HCT116 (cell line): ENCODE measurements around the gene TNNI2. TPM values are rescaled to one million over a fixed set of nuclear protein-coding genes. Genes with fewer than 3 reads are reported as not detected.

Experiments used
- ATAC-seq: fragments of 200-7000 bp; cut with Tn5 transposase; 2 replicates; pipeline ENCODE4 v1.9.1; 2020; ENCODE audit warnings: mild to moderate bottlenecking, moderate library complexity
- BruUV-seq: library from RNA; stranded (reverse); fragments of 400-500 nt; replicated peaks from 2 replicates; lab custom pipeline; 2021; lab: Mats Ljungman, UMichigan
- CTCF ChIA-PET: fragments of 300-600 bp; sonication (Branson Sonifier 250); formaldehyde crosslinking; loops from one replicate; lab custom pipeline; 2021; ENCODE audit warnings: antibody characterized with exemption; lab: Charles Lee
- POLR2A ChIA-PET: fragments of 300-600, 350-600 bp; sonication (Branson Sonifier 250); formaldehyde crosslinking; loops from one replicate; lab custom pipeline; 2021; ENCODE audit warnings: antibody characterized with exemption; lab: Charles Lee
- RAD21 ChIA-PET, 2 experiments: fragments of 300-600 bp; sonication (Branson Sonifier 250); formaldehyde crosslinking; loops; one replicate each; lab custom pipeline; 2023; ENCODE audit warnings: low total read pairs in 2 of 2; ENCODE audit not compliant: uncharacterized antibody in 2 of 2, unreplicated experiment in 2 of 2, low non-redundant PET in 1 of 2; lab: Charles Lee
- DNase-seq: peaks from one replicate; pipeline ENCODE4 v3.0.0-alpha.2; 2010; ENCODE audit warnings: low read depth, low spot score
- H2AFZ ChIP-seq: fragments of 200-600 bp; shearing (Covaris generic), sonication (generic); 2 replicates; pipeline ENCODE4 v1.6.1; 2017; ENCODE audit warnings: low read depth, mixed run types, mixed read lengths, antibody characterized with exemption, low read length; ENCODE audit not compliant: poor library complexity, severe bottlenecking
- H3K27ac ChIP-seq: 2 replicates; pipeline ENCODE4 v1.5.1; 2012; ENCODE audit warnings: low read depth, low read length
- H3K27me3 ChIP-seq: fragments of 200-600 bp; sonication (generic); 2 replicates; pipeline ENCODE4 v1.6.1; 2016; ENCODE audit warnings: mixed run types, low read length, mixed read lengths; ENCODE audit not compliant: insufficient read depth
- H3K36me3 ChIP-seq, 2 experiments: fragments of 200-500 bp in 1 of 2; fragments of 200-600 bp in 1 of 2; sonication (Bioruptor generic) in 1 of 2; sonication (generic) in 1 of 2; 2 replicates each; pipeline versions ENCODE4 v1.5.1 to v1.6.1; 2014 to 2016; ENCODE audit warnings: low read length in 2 of 2, inconsistent platforms in 1 of 2, mixed read lengths in 1 of 2, mixed run types in 1 of 2; ENCODE audit not compliant: insufficient read depth in 2 of 2, control insufficient read depth in 1 of 2
- H3K4me1 ChIP-seq, 2 experiments: fragments of 200-600 bp in 1 of 2; sonication (generic) in 1 of 2; 2 replicates each; pipeline versions ENCODE4 v1.5.1 to v1.6.1; 2012 to 2017; ENCODE audit warnings: low read length in 2 of 2, inconsistent platforms in 1 of 2, mild to moderate bottlenecking in 1 of 2, mixed read lengths in 1 of 2, mixed run types in 1 of 2, moderate library complexity in 1 of 2; ENCODE audit not compliant: insufficient read depth in 2 of 2, control insufficient read depth in 1 of 2
- H3K4me2 ChIP-seq: fragments of 200-600 bp; sonication (generic); 2 replicates; pipeline ENCODE4 v1.6.1; 2017; ENCODE audit warnings: mixed run types, low read length, mixed read lengths
- H3K4me3 ChIP-seq, 2 experiments: fragments of 200-600 bp in 1 of 2; sonication (generic) in 1 of 2; replicated peaks in 1 of 2; 2 replicates each; pipeline ENCODE4 v1.5.1; 2011 to 2016; ENCODE audit warnings: low read length in 2 of 2, control low read depth in 1 of 2, low read depth in 1 of 2, mild to moderate bottlenecking in 1 of 2, mixed read lengths in 1 of 2, mixed run types in 1 of 2
- H3K79me2 ChIP-seq: fragments of 200-600 bp; sonication (generic); 2 replicates; pipeline ENCODE4 v1.6.1; 2017; ENCODE audit warnings: mild to moderate bottlenecking, mixed run types, low read length, moderate library complexity, mixed read lengths; ENCODE audit not compliant: insufficient read depth
- H3K9ac ChIP-seq: fragments of 200-600 bp; sonication (generic); 2 replicates; pipeline ENCODE4 v1.6.1; 2016; ENCODE audit warnings: low read length, mixed read lengths
- H3K9me2 ChIP-seq: fragments of 200-600 bp; sonication (generic), shearing (Covaris generic); 2 replicates; pipeline ENCODE4 v1.6.1; 2017; ENCODE audit warnings: mixed run types, mild to moderate bottlenecking, moderate library complexity; ENCODE audit not compliant: insufficient read depth
- H3K9me3 ChIP-seq, 2 experiments: fragments of 200-500 bp in 1 of 2; fragments of 200-600 bp in 1 of 2; sonication (Bioruptor generic) in 1 of 2; sonication (generic) in 1 of 2; 2 replicates each; pipeline ENCODE4 v1.6.1; 2014 to 2017; ENCODE audit warnings: low read length in 2 of 2, mixed read lengths in 2 of 2, inconsistent platforms in 1 of 2, low read depth in 1 of 2, mild to moderate bottlenecking in 1 of 2, mixed run types in 1 of 2, moderate library complexity in 1 of 2; ENCODE audit not compliant: control insufficient read depth in 1 of 2, insufficient read depth in 1 of 2
- H4K20me1 ChIP-seq: fragments of 200-600 bp; sonication (generic), shearing (Covaris generic); 2 replicates; pipeline ENCODE4 v1.6.1; 2017; ENCODE audit warnings: mixed run types, mild to moderate bottlenecking, moderate library complexity; ENCODE audit not compliant: insufficient read depth
- CEBPB ChIP-seq: IDR thresholded peaks from 2 replicates; pipeline ENCODE4 v1.6.1; 2012; ENCODE audit warnings: low read depth
- EZH2 ChIP-seq: fragments of 200-600 bp; sonication (generic); IDR thresholded peaks from 2 replicates; pipeline ENCODE4 v1.6.1; 2017; ENCODE audit warnings: antibody characterized with exemption, mixed run types
- EZH2phosphoT487 ChIP-seq: fragments of 200-600 bp; IDR thresholded peaks from 2 replicates; pipeline ENCODE4 v1.6.1; 2018; ENCODE audit warnings: antibody characterized with exemption, borderline replicate concordance
- FOSL1 ChIP-seq: IDR thresholded peaks from 2 replicates; pipeline ENCODE4 v1.6.1; 2012; ENCODE audit warnings: low read depth
- JUND ChIP-seq: IDR thresholded peaks from 2 replicates; pipeline ENCODE4 v1.6.1; 2012
- POLR2A ChIP-seq: IDR thresholded peaks from 2 replicates; pipeline ENCODE4 v1.7.0; 2011; ENCODE audit warnings: borderline replicate concordance; ENCODE audit not compliant: insufficient read depth, insufficient read length; ENCODE audit errors: extremely low read depth
- POLR2AphosphoS5 ChIP-seq: IDR thresholded peaks from 2 replicates; pipeline ENCODE4 v1.6.1; 2011; ENCODE audit warnings: mild to moderate bottlenecking, low read depth, low read length, moderate library complexity
- SRF ChIP-seq: IDR thresholded peaks from 2 replicates; pipeline ENCODE4 v1.6.1; 2012; ENCODE audit warnings: low read depth
- YY1 ChIP-seq: IDR thresholded peaks from 2 replicates; pipeline ENCODE4 v1.6.1; 2011; ENCODE audit warnings: low read length, low read depth, moderate library complexity, mild to moderate bottlenecking; ENCODE audit not compliant: insufficient replicate concordance; ENCODE audit errors: extremely low read depth
- ZFX ChIP-seq: fragments of 450-650 bp; IDR thresholded peaks from 2 replicates; pipeline ENCODE4 v1.6.1; 2017
- ZNF274 ChIP-seq: fragments of 200-500 bp; sonication (Bioruptor generic); IDR thresholded peaks from 2 replicates; pipeline ENCODE4 v1.6.1; 2014; ENCODE audit warnings: mild to moderate bottlenecking, low read depth, low read length, inconsistent platforms
- intact Hi-C: fragments of 100-400 bp; cut with micrococcal nuclease; formaldehyde crosslinking; loops from 2 replicates; pipeline ENCODE4 v1.10.0; 2022
- total RNA-seq: library from RNA; stranded (reverse); gene quantifications from one replicate; pipeline ENCODE4 v1.2.1, GENCODE V29; 2021; ENCODE audit not compliant: unreplicated experiment
- TF ChIP-seq, protein P1 (sequence below), 3 experiments: fragments of 200-600 bp in 1 of 3; sonication (generic) in 1 of 3; IDR thresholded peaks in 2 of 3; conservative IDR thresholded peaks in 1 of 3; 2 replicates each; pipeline ENCODE4 v1.5.1; 2012 to 2017; ENCODE audit warnings: low read depth in 2 of 3, low read length in 2 of 3, antibody characterized with exemption in 1 of 3, borderline replicate concordance in 1 of 3, control low read depth in 1 of 3, mild to moderate bottlenecking in 1 of 3, mixed read lengths in 1 of 3, mixed run types in 1 of 3, moderate library complexity in 1 of 3; ENCODE audit not compliant: insufficient read depth in 1 of 3

The TNNI2 gene
- total RNA-seq, 1 experiment from 2014 or later: not detected

DNA sequence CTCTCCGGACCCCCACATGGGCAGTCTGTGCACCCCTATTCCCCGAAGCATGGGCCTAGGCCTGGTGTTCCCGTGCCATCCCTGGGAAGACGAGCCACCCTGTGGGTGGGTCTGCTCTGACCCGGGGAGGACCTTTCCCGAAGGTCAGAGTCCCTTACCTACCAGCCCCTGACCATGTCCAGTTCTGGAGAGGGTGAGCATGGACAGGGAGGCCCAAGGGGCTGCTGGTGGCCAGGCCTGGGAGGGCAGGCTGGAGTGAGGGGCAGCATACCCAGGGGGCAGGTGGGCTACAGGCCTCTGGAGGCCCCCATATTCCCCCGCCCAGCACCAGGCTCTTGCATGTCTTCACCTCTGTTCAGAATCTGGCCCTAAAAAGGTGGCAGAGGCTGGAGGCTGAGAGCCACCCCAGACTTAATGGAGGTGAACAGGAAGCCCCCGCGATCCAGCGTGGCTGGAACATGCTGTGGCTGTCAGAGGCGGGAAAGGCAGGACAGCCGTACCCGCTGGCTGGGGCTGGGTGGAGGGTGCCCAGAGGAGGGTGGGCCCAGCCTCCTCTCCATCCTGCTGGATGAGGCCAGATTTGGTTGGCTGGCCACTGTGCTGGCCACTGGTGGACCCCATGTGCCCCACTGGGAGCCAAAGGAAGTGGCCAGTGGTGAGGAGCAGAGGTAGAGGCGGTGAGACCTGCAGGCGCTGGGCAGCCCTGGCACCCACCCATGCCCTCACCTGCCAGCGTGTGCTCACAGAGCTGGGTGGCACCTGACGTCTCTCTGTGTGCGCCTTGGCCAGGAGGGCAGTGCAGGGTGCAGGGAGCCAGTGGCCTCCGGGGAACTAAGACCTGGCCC, 15.2 kb upstream of the TNNI2 start:
- intact Hi-C loops: no loop called here

More for the DNA sequence above, 15.2 kb upstream of the TNNI2 start:
- TF ChIP-seq POLR2AphosphoS5 (no peak), ZFX (no peak), EZH2phosphoT487 (no peak), YY1 (no peak), ZNF274 (no peak), JUND (no peak), FOSL1 (no peak), EZH2 (no peak), SRF (no peak), CEBPB (no peak), POLR2A (no peak)
- TF ChIP-seq, protein P1, sequence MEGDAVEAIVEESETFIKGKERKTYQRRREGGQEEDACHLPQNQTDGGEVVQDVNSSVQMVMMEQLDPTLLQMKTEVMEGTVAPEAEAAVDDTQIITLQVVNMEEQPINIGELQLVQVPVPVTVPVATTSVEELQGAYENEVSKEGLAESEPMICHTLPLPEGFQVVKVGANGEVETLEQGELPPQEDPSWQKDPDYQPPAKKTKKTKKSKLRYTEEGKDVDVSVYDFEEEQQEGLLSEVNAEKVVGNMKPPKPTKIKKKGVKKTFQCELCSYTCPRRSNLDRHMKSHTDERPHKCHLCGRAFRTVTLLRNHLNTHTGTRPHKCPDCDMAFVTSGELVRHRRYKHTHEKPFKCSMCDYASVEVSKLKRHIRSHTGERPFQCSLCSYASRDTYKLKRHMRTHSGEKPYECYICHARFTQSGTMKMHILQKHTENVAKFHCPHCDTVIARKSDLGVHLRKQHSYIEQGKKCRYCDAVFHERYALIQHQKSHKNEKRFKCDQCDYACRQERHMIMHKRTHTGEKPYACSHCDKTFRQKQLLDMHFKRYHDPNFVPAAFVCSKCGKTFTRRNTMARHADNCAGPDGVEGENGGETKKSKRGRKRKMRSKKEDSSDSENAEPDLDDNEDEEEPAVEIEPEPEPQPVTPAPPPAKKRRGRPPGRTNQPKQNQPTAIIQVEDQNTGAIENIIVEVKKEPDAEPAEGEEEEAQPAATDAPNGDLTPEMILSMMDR (IDR thresholded peaks at IDR 0.05 in 2 of 3, conservative IDR thresholded peaks at IDR 0.05 in 1 of 3; ENCODE audit: borderline replicate concordance in 1 of 3, insufficient read depth in 1 of 3, low read depth in 2 of 3, low read length in 2 of 3): no peak
- DNase-seq (no peak), ATAC-seq (no peak)
- ChIA-PET CTCF (interaction anchor here (1.6 to 1.8 kb wide), 2 partner anchors 9 to 10 kb away, joined by 5 to 11 read pairs; partner anchors contain the start of gene SYT8), POLR2A (no interaction called here), RAD21 (no interaction called here)
- Histone ChIP-seq H3K4me2 (no peak overlapping the region), H3K9me2 (no peaks in the 10 kb centered on the region), H3K9me3 (peaks cover 4 to 6% of the 10 kb centered on the region in 2 experiments; a peak in 2 of 4 replicates), H3K27me3 (no peaks in the 10 kb centered on the region), H3K36me3 (no peaks in the 10 kb centered on the region), H2AFZ (no peak overlapping the region), H3K4me1 (peaks cover 24 to 33% of the 10 kb centered on the region in 2 experiments), H4K20me1 (no peaks in the 10 kb centered on the region), H3K27ac (no peak overlapping the region), H3K4me3 (no peak overlapping the region), H3K79me2 (no peaks in the 10 kb centered on the region), H3K9ac (no peak overlapping the region)
- BruUV-seq: no TSS peak
